Neural cell (in vitro differentiated cells): ENCODE results near the gene PSRC1.
"Not testable (repeated sequence)": the region's sequence is repeated elsewhere in the genome, so short reads cannot be mapped to it uniquely, and the experiment has no call there.

ENCODE experiments used
- EZH2 ChIP-seq: fragments of 200-600, 300-800 bp; shearing (Covaris generic), sonication (generic); IDR thresholded peaks from 2 replicates; pipeline ENCODE4 v1.6.1; 2014; ENCODE audit warnings: antibody characterized with exemption, low read length, borderline replicate concordance, mild to moderate bottlenecking; ENCODE audit not compliant: insufficient read depth, poor library complexity, severe bottlenecking
- POLR2AphosphoS5 ChIP-seq: IDR thresholded peaks from 2 replicates; pipeline ENCODE4 v1.6.1; 2012
- REST ChIP-seq: IDR thresholded peaks from 2 replicates; pipeline ENCODE4 v1.6.1; 2012; ENCODE audit warnings: borderline replicate concordance

GRCh38 chr1:109305991-109306390 lies 23.0 kb upstream of the PSRC1 start:
- TF ChIP-seq POLR2AphosphoS5, REST, EZH2: not testable (repeated sequence)
